ENCODE data around the gene CISTR. TPM values are rescaled to one million over a fixed set of nuclear protein-coding genes. Genes with fewer than 3 reads are reported as not detected.
A peak's percentile ranks its signal among the peaks of the same experiment; 100 is the strongest.

Gene CISTR
- total and polyA plus RNA-seq, 2 donors (not counting 1 experiment from before 2014, with no cell fraction given), result not detected

DNA sequence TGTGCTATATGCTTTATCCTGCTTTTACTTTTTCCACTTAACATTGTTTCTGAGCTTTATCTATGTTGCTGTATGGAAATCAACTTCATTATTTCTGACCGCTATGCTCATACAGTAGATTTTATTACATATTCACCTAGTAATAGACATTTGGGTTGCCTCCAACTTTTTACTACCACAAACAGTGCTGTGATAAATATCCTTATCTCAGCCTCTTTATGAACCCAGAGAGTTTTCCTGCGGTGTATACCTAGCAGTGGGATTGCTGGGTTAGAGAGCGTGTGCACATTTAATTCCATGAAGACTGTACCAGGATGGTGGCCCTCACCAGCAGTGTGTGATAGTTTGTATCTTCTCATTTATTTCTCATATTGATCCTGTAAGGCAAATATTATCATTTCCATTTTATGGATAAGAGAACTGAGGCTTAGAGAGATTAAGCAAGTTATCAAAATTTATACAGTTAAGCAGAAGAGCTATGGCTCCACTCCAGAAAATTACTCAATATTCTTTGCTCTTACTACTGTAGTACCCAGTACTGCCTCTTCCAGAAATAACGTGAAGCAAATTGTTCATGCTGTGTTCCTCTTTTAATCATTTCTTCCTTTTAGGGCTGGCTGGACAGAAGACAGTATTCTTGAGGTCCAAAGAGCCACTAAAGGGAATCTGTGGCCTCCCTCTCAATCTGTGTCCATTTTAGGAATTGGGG, 26.3 kb upstream of the CISTR start:
- Histone ChIP-seq H3K36me3 (ENCODE audit: control insufficient read depth, insufficient read depth, low read length) (no peaks in the 10 kb centered on the region), H3K4me1 (ENCODE audit: control insufficient read depth, extremely low read depth, insufficient read depth, low read length) (no peaks in the 10 kb centered on the region), H3K9me3 (ENCODE audit: control insufficient read depth, insufficient read depth, low read depth, low read length) (no peaks in the 10 kb centered on the region), H3K27me3 (ENCODE audit: control insufficient read depth, insufficient read depth, low read length) (peaks cover 19% of the 10 kb centered on the region), H3K4me3 (replicated peaks in 1 of 4; ENCODE audit: control extremely low read depth in 1 of 4, insufficient read depth in 1 of 4, low read depth in 3 of 4, low read length in 4 of 4) (no peak overlapping the region), H4K20me1 (ENCODE audit: control insufficient read depth, extremely low read depth, insufficient read depth, low read length) (no peaks in the 10 kb centered on the region), H3K79me2 (ENCODE audit: control insufficient read depth, insufficient read depth, low read length) (no peaks in the 10 kb centered on the region), H3K27ac (ENCODE audit: insufficient read depth, low read length) (no peak overlapping the region), H3K4me2 (ENCODE audit: extremely low read depth, insufficient read depth, low read length) (no peak overlapping the region), H3K9ac (ENCODE audit: insufficient read depth, low read length) (no peak overlapping the region), H2AFZ (ENCODE audit: low read length) (no peak overlapping the region)
- TF ChIP-seq, protein P1, sequence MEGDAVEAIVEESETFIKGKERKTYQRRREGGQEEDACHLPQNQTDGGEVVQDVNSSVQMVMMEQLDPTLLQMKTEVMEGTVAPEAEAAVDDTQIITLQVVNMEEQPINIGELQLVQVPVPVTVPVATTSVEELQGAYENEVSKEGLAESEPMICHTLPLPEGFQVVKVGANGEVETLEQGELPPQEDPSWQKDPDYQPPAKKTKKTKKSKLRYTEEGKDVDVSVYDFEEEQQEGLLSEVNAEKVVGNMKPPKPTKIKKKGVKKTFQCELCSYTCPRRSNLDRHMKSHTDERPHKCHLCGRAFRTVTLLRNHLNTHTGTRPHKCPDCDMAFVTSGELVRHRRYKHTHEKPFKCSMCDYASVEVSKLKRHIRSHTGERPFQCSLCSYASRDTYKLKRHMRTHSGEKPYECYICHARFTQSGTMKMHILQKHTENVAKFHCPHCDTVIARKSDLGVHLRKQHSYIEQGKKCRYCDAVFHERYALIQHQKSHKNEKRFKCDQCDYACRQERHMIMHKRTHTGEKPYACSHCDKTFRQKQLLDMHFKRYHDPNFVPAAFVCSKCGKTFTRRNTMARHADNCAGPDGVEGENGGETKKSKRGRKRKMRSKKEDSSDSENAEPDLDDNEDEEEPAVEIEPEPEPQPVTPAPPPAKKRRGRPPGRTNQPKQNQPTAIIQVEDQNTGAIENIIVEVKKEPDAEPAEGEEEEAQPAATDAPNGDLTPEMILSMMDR (conservative IDR thresholded peaks at IDR 0.05 in 1 of 2, IDR thresholded peaks at IDR 0.05 in 1 of 2; ENCODE audit: low read depth in 1 of 2, low read length in 2 of 2), result no peak
- no peak for TF ChIP-seq EZH2 (IDR thresholded peaks at IDR 0.05; ENCODE audit: low read length, missing control alignments)
- peak in 1 of 2 donors; percentile 31 for DNase-seq (ENCODE audit: low read depth in 2 of 2)

DNA sequence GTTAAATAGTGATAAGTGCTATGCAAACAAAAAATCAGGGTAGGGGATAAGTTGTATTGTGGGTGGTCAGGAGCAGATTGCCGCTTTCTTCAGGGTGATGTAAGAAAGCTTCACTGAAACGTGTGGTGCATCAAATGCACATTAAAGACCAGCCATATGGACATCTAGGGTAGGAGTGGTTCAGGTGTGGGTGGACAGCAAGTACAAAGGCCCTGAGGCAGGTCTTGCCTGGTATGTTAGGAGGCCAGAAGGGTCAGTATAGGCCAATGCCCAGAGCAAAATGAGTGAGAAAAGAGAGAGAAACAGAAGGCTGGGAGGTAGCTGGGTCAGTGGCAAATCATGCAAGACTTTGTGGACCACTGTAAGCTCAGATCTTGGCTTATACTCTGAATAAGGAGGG, 25.6 kb upstream of the CISTR start:
- Histone ChIP-seq H4K20me1 (ENCODE audit: control insufficient read depth, extremely low read depth, insufficient read depth, low read length) (no peaks in the 10 kb centered on the region), H3K9me3 (ENCODE audit: control insufficient read depth, insufficient read depth, low read depth, low read length) (no peaks in the 10 kb centered on the region), H3K27me3 (ENCODE audit: control insufficient read depth, insufficient read depth, low read length) (peaks cover 12% of the 10 kb centered on the region), H3K4me3 (replicated peaks in 1 of 4; ENCODE audit: control extremely low read depth in 1 of 4, insufficient read depth in 1 of 4, low read depth in 3 of 4, low read length in 4 of 4) (no peak overlapping the region), H3K36me3 (ENCODE audit: control insufficient read depth, insufficient read depth, low read length) (no peaks in the 10 kb centered on the region), H3K9ac (ENCODE audit: insufficient read depth, low read length) (no peak overlapping the region), H2AFZ (ENCODE audit: low read length) (no peak overlapping the region), H3K4me2 (ENCODE audit: extremely low read depth, insufficient read depth, low read length) (no peak overlapping the region), H3K27ac (ENCODE audit: insufficient read depth, low read length) (no peak overlapping the region), H3K79me2 (ENCODE audit: control insufficient read depth, insufficient read depth, low read length) (no peaks in the 10 kb centered on the region), H3K4me1 (ENCODE audit: control insufficient read depth, extremely low read depth, insufficient read depth, low read length) (no peaks in the 10 kb centered on the region)
- DNase-seq (ENCODE audit: low read depth in 2 of 2), result no peak
- no peak for TF ChIP-seq EZH2 (IDR thresholded peaks at IDR 0.05; ENCODE audit: low read length, missing control alignments)
- TF ChIP-seq, protein P1 (conservative IDR thresholded peaks at IDR 0.05 in 1 of 2, IDR thresholded peaks at IDR 0.05 in 1 of 2; ENCODE audit: low read depth in 1 of 2, low read length in 2 of 2), result no peak

DNA sequence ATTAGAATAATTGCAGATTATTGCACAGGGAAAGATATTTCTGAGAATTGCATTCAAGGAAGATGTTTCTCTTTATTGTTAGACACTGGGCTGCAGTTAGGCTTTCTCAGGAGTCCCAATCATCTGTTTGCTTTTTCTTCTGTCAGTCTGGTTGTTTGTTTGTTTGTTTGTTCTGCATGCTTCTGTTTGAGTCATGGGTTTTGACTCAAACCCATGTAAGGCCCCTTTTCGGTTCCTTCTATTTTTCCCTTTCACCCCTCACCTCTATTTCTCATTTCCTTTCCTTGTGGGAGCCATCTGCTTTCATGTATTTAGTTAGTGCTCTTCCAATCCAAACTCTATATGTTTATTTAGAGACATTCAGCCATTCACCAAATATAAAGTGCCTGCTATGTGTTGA, 25.1 kb upstream of the CISTR start:
- no peaks in the 10 kb centered on the region for H3K36me3 ChIP-seq (ENCODE audit: control insufficient read depth, insufficient read depth, low read length)
- no peak for DNase-seq (ENCODE audit: low read depth in 2 of 2)
- no peak overlapping the region for H3K4me3 ChIP-seq (replicated peaks in 1 of 4; ENCODE audit: control extremely low read depth in 1 of 4, insufficient read depth in 1 of 4, low read depth in 3 of 4, low read length in 4 of 4)
- no peaks in the 10 kb centered on the region for H4K20me1 ChIP-seq (ENCODE audit: control insufficient read depth, extremely low read depth, insufficient read depth, low read length)
- H3K9me3 ChIP-seq (ENCODE audit: control insufficient read depth, insufficient read depth, low read depth, low read length), result no peaks in the 10 kb centered on the region
- TF ChIP-seq EZH2 (IDR thresholded peaks at IDR 0.05; ENCODE audit: low read length, missing control alignments), result no peak
- TF ChIP-seq, protein P1 (conservative IDR thresholded peaks at IDR 0.05 in 1 of 2, IDR thresholded peaks at IDR 0.05 in 1 of 2; ENCODE audit: low read depth in 1 of 2, low read length in 2 of 2), result no peak
- no peak overlapping the region for H3K4me2 ChIP-seq (ENCODE audit: extremely low read depth, insufficient read depth, low read length)
- H3K79me2 ChIP-seq (ENCODE audit: control insufficient read depth, insufficient read depth, low read length), result no peaks in the 10 kb centered on the region
- H3K27me3 ChIP-seq (ENCODE audit: control insufficient read depth, insufficient read depth, low read length), result peaks cover 8% of the 10 kb centered on the region
- no peak overlapping the region for H3K9ac ChIP-seq (ENCODE audit: insufficient read depth, low read length)
- H2AFZ ChIP-seq (ENCODE audit: low read length), result no peak overlapping the region
- H3K4me1 ChIP-seq (ENCODE audit: control insufficient read depth, extremely low read depth, insufficient read depth, low read length), result no peaks in the 10 kb centered on the region
- H3K27ac ChIP-seq (ENCODE audit: insufficient read depth, low read length), result no peak overlapping the region

All from fibroblast of lung (primary cell).